RWPE2 (cell line): ENCODE results near the gene RPTOR.

Experiments used
- ATAC-seq: fragments of 200-7000 bp; cut with Tn5 transposase; 3 replicates; pipeline ENCODE4 v1.9.1; 2021; ENCODE audit warnings: low read depth
- DNase-seq: peaks from one replicate; pipeline ENCODE4 v3.0.0-alpha.2; 2020; ENCODE audit warnings: low spot score
- H3K27ac ChIP-seq: fragments of 450-650 bp; 2 replicates; pipeline ENCODE4 v1.5.1; 2017; ENCODE audit warnings: mild to moderate bottlenecking; ENCODE audit not compliant: poor library complexity, severe bottlenecking
- H3K27me3 ChIP-seq: fragments of 250-450 bp; sonication (Bioruptor Pico); 2 replicates; pipeline ENCODE4 v1.5.1; 2021; ENCODE audit warnings: mild to moderate bottlenecking, moderate library complexity; ENCODE audit not compliant: insufficient read depth, poor library complexity, severe bottlenecking
- H3K36me3 ChIP-seq: fragments of 250-450 bp; sonication (Bioruptor Pico); 2 replicates; pipeline ENCODE4 v1.5.1; 2020; ENCODE audit warnings: low read depth, mild to moderate bottlenecking, moderate library complexity
- H3K4me1 ChIP-seq: fragments of 250-450 bp; sonication (Bioruptor Pico); 2 replicates; pipeline ENCODE4 v1.5.1; 2021; ENCODE audit warnings: mild to moderate bottlenecking, moderate library complexity; ENCODE audit not compliant: insufficient read depth, poor library complexity, severe bottlenecking
- H3K4me3 ChIP-seq: fragments of 250-450 bp; sonication (Bioruptor Pico); 2 replicates; pipeline ENCODE4 v1.5.1; 2021; ENCODE audit warnings: mild to moderate bottlenecking, moderate library complexity; ENCODE audit not compliant: severe bottlenecking
- H3K9me3 ChIP-seq: fragments of 250-450 bp; sonication (Bioruptor Pico); 2 replicates; pipeline ENCODE4 v1.5.1; 2021; ENCODE audit warnings: mild to moderate bottlenecking, moderate library complexity; ENCODE audit not compliant: severe bottlenecking
- CTCF ChIP-seq: fragments of 450-650 bp; IDR thresholded peaks from one replicate; pipeline ENCODE4 v1.5.1; 2017; ENCODE audit warnings: mild to moderate bottlenecking, moderate library complexity; ENCODE audit not compliant: poor library complexity, severe bottlenecking

Gene RPTOR

GRCh38 chr17:80588702-80589383, 44.2 kb downstream of the RPTOR start:
- H3K4me1 ChIP-seq: no peaks in the 10 kb centered on the region
- H3K27ac ChIP-seq: no peak overlapping the region

GRCh38 chr17:80591788-80592187, 47.1 kb downstream of the RPTOR start:
- Histone ChIP-seq H3K36me3 (no peaks in the 10 kb centered on the region), H3K4me3 (no peak overlapping the region), H3K27ac (no peak overlapping the region), H3K4me1 (peaks cover 5% of the 10 kb centered on the region), H3K9me3 (no peaks in the 10 kb centered on the region), H3K27me3 (no peaks in the 10 kb centered on the region)
- TF ChIP-seq CTCF: no peak
- ATAC-seq (no peak), DNase-seq (no peak)

More at GRCh38 chr17:80588702-80589383, 44.2 kb downstream of the RPTOR start:
- Histone ChIP-seq H3K9me3 (no peaks in the 10 kb centered on the region), H3K36me3 (no peaks in the 10 kb centered on the region), H3K4me3 (no peak overlapping the region), H3K27me3 (no peaks in the 10 kb centered on the region)
- TF ChIP-seq CTCF: no peak
- no peak for DNase-seq
- ATAC-seq: no peak

- H3K36me3 ChIP-seq: no peaks in the 10 kb centered on the region
Measured at GRCh38 chr17:80592243-80592642, 47.6 kb downstream of the RPTOR start.

GRCh38 chr17:80593181-80593580, 48.5 kb downstream of the RPTOR start:
- H3K36me3 ChIP-seq: no peaks in the 10 kb centered on the region
- no peak for TF ChIP-seq CTCF
- H3K27ac ChIP-seq: no peak overlapping the region
- H3K27me3 ChIP-seq: no peaks in the 10 kb centered on the region
- no peak overlapping the region for H3K4me3 ChIP-seq
- H3K4me1 ChIP-seq: peaks cover 13% of the 10 kb centered on the region
- ATAC-seq (no peak), DNase-seq (no peak)
- no peaks in the 10 kb centered on the region for H3K9me3 ChIP-seq

More at GRCh38 chr17:80592243-80592642, 47.6 kb downstream of the RPTOR start:
- H3K27ac ChIP-seq: no peak overlapping the region
- no peak; the same call in 2 of the 3 replicates for ATAC-seq
- H3K4me1 ChIP-seq: peaks cover 10% of the 10 kb centered on the region
- no peak for TF ChIP-seq CTCF
- no peaks in the 10 kb centered on the region for H3K27me3 ChIP-seq
- H3K4me3 ChIP-seq: no peak overlapping the region
- DNase-seq: no peak
- no peaks in the 10 kb centered on the region for H3K9me3 ChIP-seq
